SK-N-SH (cell line): Measurements from ENCODE around the gene PHEX. TPM values are rescaled to one million over a fixed set of nuclear protein-coding genes. Genes with fewer than 3 reads are reported as not detected.

Experiments
- CTCF ChIA-PET: fragments of 300-600, 350-600 bp; formaldehyde crosslinking; extraction: SDS; loops from one replicate; lab custom pipeline; 2021; lab: Yijun Ruan, JAX
- POLR2A ChIA-PET: fragments of 350-600 bp; sonication (Branson Sonifier 250); formaldehyde crosslinking; extraction: SDS; loops from one replicate; lab custom pipeline; 2020; ENCODE audit warnings: antibody characterized with exemption, inconsistent platforms; lab: Yijun Ruan, JAX
- DNase-seq: peaks from one replicate; pipeline ENCODE4 v3.0.0; 2012
- H2AFZ ChIP-seq: fragments of 200-600 bp; sonication (generic); 2 replicates; pipeline ENCODE4 v1.8.1; 2016; ENCODE audit warnings: antibody characterized with exemption, mild to moderate bottlenecking, low read depth
- H3F3A ChIP-seq: fragments of 200-600 bp; sonication (generic); replicated peaks from 2 replicates; pipeline ENCODE3; 2016; ENCODE audit warnings: antibody characterized with exemption, mild to moderate bottlenecking; ENCODE audit not compliant: insufficient read depth
- H3K27ac ChIP-seq, 2 experiments: fragments of 200-500 bp in 1 of 2; fragments of 200-600 bp in 1 of 2; sonication (Bioruptor generic) in 1 of 2; sonication (generic), shearing (Covaris generic) in 1 of 2; 2 replicates each; pipeline versions ENCODE4 v1.5.1 to v1.6.1; 2014 to 2016; ENCODE audit warnings: low read depth in 2 of 2, inconsistent platforms in 1 of 2, low read length in 1 of 2, mild to moderate bottlenecking in 1 of 2, mixed read lengths in 1 of 2
- H3K27me3 ChIP-seq: fragments of 200-600 bp; sonication (generic), shearing (Covaris generic); 2 replicates; pipeline ENCODE4 v1.6.1; 2016; ENCODE audit warnings: mixed run types; ENCODE audit not compliant: insufficient read depth
- H3K36me3 ChIP-seq, 2 experiments: fragments of 200-500 bp in 1 of 2; fragments of 200-600 bp in 1 of 2; sonication (Bioruptor generic) in 1 of 2; sonication (generic) in 1 of 2; replicated peaks in 1 of 2; 2 replicates each; pipeline versions ENCODE3 to v1.5.1; 2014 to 2016; ENCODE audit warnings: low read length in 1 of 2, mild to moderate bottlenecking in 1 of 2; ENCODE audit not compliant: insufficient read depth in 2 of 2, control insufficient read depth in 1 of 2
- H3K4me1 ChIP-seq, 2 experiments: fragments of 200-500 bp in 1 of 2; fragments of 200-600 bp in 1 of 2; sonication (Bioruptor generic) in 1 of 2; sonication (generic), shearing (Covaris generic) in 1 of 2; 2 replicates each; pipeline versions ENCODE4 v1.5.1 to v1.6.1; 2014 to 2016; ENCODE audit warnings: low read depth in 1 of 2, low read length in 1 of 2, mixed run types in 1 of 2; ENCODE audit not compliant: insufficient read depth in 2 of 2, control insufficient read depth in 1 of 2
- H3K4me2 ChIP-seq: fragments of 200-600 bp; sonication (generic), shearing (Covaris generic); 2 replicates; pipeline ENCODE4 v1.6.1; 2017; ENCODE audit warnings: mixed run types
- H3K4me3 ChIP-seq, 2 experiments: fragments of 200-500 bp in 1 of 2; fragments of 200-600 bp in 1 of 2; sonication (Bioruptor generic) in 1 of 2; sonication (generic), shearing (Covaris generic) in 1 of 2; 2 replicates each; pipeline versions ENCODE4 v1.5.1 to v1.8.1; 2014 to 2016; ENCODE audit warnings: low read depth in 2 of 2, inconsistent platforms in 1 of 2, low read length in 1 of 2, mild to moderate bottlenecking in 1 of 2, mixed read lengths in 1 of 2, moderate library complexity in 1 of 2
- H3K79me2 ChIP-seq: fragments of 200-600 bp; sonication (generic); 2 replicates; pipeline ENCODE4 v1.8.1; 2017; ENCODE audit warnings: mild to moderate bottlenecking; ENCODE audit not compliant: insufficient read depth
- H3K9ac ChIP-seq: fragments of 200-600 bp; sonication (generic); 2 replicates; pipeline ENCODE4 v1.6.1; 2017; ENCODE audit warnings: mixed run types
- H3K9me2 ChIP-seq: fragments of 200-600 bp; sonication (generic); 2 replicates; pipeline ENCODE4 v1.6.1; 2017; ENCODE audit warnings: mixed run types
- H3K9me3 ChIP-seq: fragments of 200-600 bp; sonication (generic); 2 replicates; pipeline ENCODE4 v1.6.1; 2017; ENCODE audit warnings: mixed run types, mild to moderate bottlenecking, moderate library complexity
- H4K20me1 ChIP-seq: fragments of 200-600 bp; sonication (generic); 2 replicates; pipeline ENCODE4 v1.6.1; 2017; ENCODE audit warnings: mild to moderate bottlenecking, mixed run types; ENCODE audit not compliant: insufficient read depth
- EZH2phosphoT487 ChIP-seq: fragments of 200-600 bp; sonication (generic); IDR thresholded peaks from 2 replicates; pipeline ENCODE4 v1.6.1; 2017; ENCODE audit warnings: low read depth, mixed run types, mild to moderate bottlenecking, antibody characterized with exemption, moderate library complexity, borderline replicate concordance
- FOSL2 ChIP-seq: IDR thresholded peaks from 2 replicates; pipeline ENCODE4 v1.4.0; 2012; ENCODE audit warnings: low read depth, mild to moderate bottlenecking, moderate library complexity, borderline replicate concordance
- FOXM1 ChIP-seq: IDR thresholded peaks from 2 replicates; pipeline ENCODE4 v1.4.0; 2012; ENCODE audit warnings: low read depth, mild to moderate bottlenecking
- GABPA ChIP-seq: IDR thresholded peaks from 2 replicates; pipeline ENCODE4 v1.4.0; 2012; ENCODE audit warnings: low read depth, mild to moderate bottlenecking
- GATA2 ChIP-seq: sonication (generic); formaldehyde crosslinking; IDR thresholded peaks from 2 replicates; pipeline ENCODE4 v1.5.0; 2020; ENCODE audit warnings: mild to moderate bottlenecking, missing genetic modification reagents
- MEF2A ChIP-seq: IDR thresholded peaks from 2 replicates; pipeline ENCODE4 v1.4.0; 2012; ENCODE audit warnings: low read depth, borderline replicate concordance
- MXI1 ChIP-seq: IDR thresholded peaks from 2 replicates; pipeline ENCODE4 v1.6.1; 2012; ENCODE audit warnings: mild to moderate bottlenecking, low read depth, low read length, improper control_type of control experiment
- NFIC ChIP-seq: IDR thresholded peaks from 2 replicates; pipeline ENCODE4 v1.4.0; 2012; ENCODE audit warnings: borderline replicate concordance
- POLR2AphosphoS5 ChIP-seq: IDR thresholded peaks from 2 replicates; pipeline ENCODE4 v1.6.1; 2012; ENCODE audit warnings: low read depth, low read length
- RAD21 ChIP-seq: IDR thresholded peaks from 2 replicates; pipeline ENCODE4 v1.6.1; 2012; ENCODE audit warnings: mild to moderate bottlenecking, low read length
- RXRA ChIP-seq: IDR thresholded peaks from 2 replicates; pipeline ENCODE4 v1.4.0; 2012; ENCODE audit warnings: low read depth, mild to moderate bottlenecking, borderline replicate concordance
- SIN3A ChIP-seq: IDR thresholded peaks from 2 replicates; pipeline ENCODE4 v1.6.1; 2012; ENCODE audit warnings: low read depth, mild to moderate bottlenecking, low read length, moderate library complexity, borderline replicate concordance
- TCF12 ChIP-seq: IDR thresholded peaks from 2 replicates; pipeline ENCODE4 v1.4.0; 2012
- TEAD4 ChIP-seq: IDR thresholded peaks from 2 replicates; pipeline ENCODE4 v1.4.0; 2012; ENCODE audit warnings: mild to moderate bottlenecking, borderline replicate concordance; ENCODE audit not compliant: insufficient read depth
- USF1 ChIP-seq: IDR thresholded peaks from 2 replicates; pipeline ENCODE4 v1.4.0; 2012; ENCODE audit warnings: low read depth, borderline replicate concordance
- USF2 ChIP-seq: fragments of 150-350 bp; IDR thresholded peaks from 2 replicates; pipeline ENCODE4 v1.6.1; 2017; ENCODE audit warnings: antibody characterized with exemption, low read length, low read depth, borderline replicate concordance
- YY1 ChIP-seq: IDR thresholded peaks from 2 replicates; pipeline ENCODE4 v1.4.0; 2012; ENCODE audit warnings: low read depth, mild to moderate bottlenecking
- WGBS: methylation state at CpG from one replicate; pipeline ENCODE4 v1.1.6; 2017; ENCODE audit warnings: low lambda C conversion rate; 5-methylcytosine and 5-hydroxymethylcytosine counted together
- polyA plus RNA-seq, 3 experiments: library from polyadenylated mRNA; depleted of rRNA; stranded (reverse); fragments of >200 nt; gene quantifications; 2 replicates each; pipeline ENCODE4 v1.2.3, GENCODE V29; 2012
- TF ChIP-seq, protein P1 (sequence below): IDR thresholded peaks from 2 replicates; pipeline ENCODE4; 2012
- TF ChIP-seq, protein P2 (sequence below): fragments of 150-350 bp; IDR thresholded peaks from 2 replicates; pipeline ENCODE4 v1.6.1; 2016; ENCODE audit warnings: mild to moderate bottlenecking, low read depth, low read length

The PHEX gene
- polyA plus RNA-seq, 1 of the 3 experiments (the other 2 are of a cell fraction), result 0.35 TPM

- H3K4me2 ChIP-seq, result no peak overlapping the region
- H3K9ac ChIP-seq, result no peak overlapping the region
- CTCF ChIA-PET, result no interaction called here
- H3K4me3 ChIP-seq, result no peak overlapping the region
- H3K9me3 ChIP-seq, result no peaks in the 10 kb centered on the region
- no peaks in the 10 kb centered on the region for H3K27me3 ChIP-seq
- no peaks in the 10 kb centered on the region for H4K20me1 ChIP-seq
- H2AFZ ChIP-seq, result no peak overlapping the region; the same call in 1 of the 2 replicates
- no peaks in the 10 kb centered on the region for H3F3A ChIP-seq
- H3K4me1 ChIP-seq, result peaks cover 3 to 9% of the 10 kb centered on the region in 2 experiments; a peak in 2 of 4 replicates
- POLR2A ChIA-PET, result no interaction called here
- H3K79me2 ChIP-seq, result no peaks in the 10 kb centered on the region
- TF ChIP-seq GABPA (no peak), MXI1 (no peak), RAD21 (no peak), MEF2A (no peak), SIN3A (no peak), YY1 (no peak), USF1 (no peak), RXRA (no peak), FOSL2 (no peak), POLR2AphosphoS5 (no peak), TCF12 (no peak), FOXM1 (no peak), GATA2 (CRISPR knock-in tag) (no peak), USF2 (no peak), EZH2phosphoT487 (no peak), TEAD4 (no peak), NFIC (no peak)
- TF ChIP-seq, protein P1, sequence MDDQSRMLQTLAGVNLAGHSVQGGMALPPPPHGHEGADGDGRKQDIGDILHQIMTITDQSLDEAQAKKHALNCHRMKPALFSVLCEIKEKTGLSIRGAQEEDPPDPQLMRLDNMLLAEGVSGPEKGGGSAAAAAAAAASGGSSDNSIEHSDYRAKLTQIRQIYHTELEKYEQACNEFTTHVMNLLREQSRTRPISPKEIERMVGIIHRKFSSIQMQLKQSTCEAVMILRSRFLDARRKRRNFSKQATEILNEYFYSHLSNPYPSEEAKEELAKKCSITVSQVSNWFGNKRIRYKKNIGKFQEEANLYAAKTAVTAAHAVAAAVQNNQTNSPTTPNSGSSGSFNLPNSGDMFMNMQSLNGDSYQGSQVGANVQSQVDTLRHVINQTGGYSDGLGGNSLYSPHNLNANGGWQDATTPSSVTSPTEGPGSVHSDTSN, result no peak
- TF ChIP-seq, protein P2, sequence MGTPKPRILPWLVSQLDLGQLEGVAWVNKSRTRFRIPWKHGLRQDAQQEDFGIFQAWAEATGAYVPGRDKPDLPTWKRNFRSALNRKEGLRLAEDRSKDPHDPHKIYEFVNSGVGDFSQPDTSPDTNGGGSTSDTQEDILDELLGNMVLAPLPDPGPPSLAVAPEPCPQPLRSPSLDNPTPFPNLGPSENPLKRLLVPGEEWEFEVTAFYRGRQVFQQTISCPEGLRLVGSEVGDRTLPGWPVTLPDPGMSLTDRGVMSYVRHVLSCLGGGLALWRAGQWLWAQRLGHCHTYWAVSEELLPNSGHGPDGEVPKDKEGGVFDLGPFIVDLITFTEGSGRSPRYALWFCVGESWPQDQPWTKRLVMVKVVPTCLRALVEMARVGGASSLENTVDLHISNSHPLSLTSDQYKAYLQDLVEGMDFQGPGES, result no peak
- WGBS, result 46% methylated on average over 2 of the region's 2 CpGs
- DNase-seq, result no peak
- H3K9me2 ChIP-seq, result no peaks in the 10 kb centered on the region
- H3K27ac ChIP-seq, result no peak overlapping the region
- H3K36me3 ChIP-seq, result no peaks in the 10 kb centered on the region
Measured at GRCh38 chrX:22296871-22297270, 264.7 kb downstream of the PHEX start.
